ENCODE results near the gene SCG3.
"Not testable (repeated sequence)": the region's sequence is repeated elsewhere in the genome, so short reads cannot be mapped to it uniquely, and the experiment has no call there.

Gene SCG3

DNA sequence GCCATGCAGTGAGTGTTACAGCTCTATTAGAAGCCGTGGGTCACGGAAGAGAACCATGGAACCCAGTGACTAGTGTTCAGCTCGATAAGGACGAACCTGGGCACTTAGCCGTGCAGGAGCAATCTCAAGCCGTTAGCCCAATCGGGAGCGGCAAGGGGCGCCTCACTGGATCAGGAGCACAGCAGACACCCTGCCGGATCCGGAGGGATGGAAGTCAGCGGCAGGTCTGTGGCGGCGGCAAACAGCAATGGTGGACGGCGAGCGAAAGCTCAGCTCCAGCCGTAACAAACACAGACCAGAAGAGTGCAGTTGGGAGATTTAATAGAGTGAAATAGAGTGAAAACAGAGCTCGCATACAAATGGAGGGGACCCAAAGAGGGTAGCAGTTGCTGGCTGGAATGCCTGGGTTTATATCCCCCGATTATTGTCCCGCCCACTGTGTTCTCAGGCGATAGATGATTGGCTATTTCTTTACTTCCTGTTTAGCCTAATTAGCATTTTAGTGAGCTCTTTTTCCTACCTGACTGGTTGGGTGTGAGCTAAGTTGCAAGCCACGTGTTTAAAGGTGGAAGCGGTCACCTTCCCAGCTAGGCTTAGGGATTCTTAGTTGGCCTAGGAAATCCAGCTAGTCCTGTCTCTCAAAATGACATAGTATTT, 25.8 kb upstream of the SCG3 start:
- not testable (repeated sequence) for H3K9me3 ChIP-seq (ENCODE audit: control insufficient read depth in 5 of 5, low read length in 5 of 5); H3K27ac ChIP-seq (ENCODE audit: low read depth, low read length); H3K27me3 ChIP-seq (ENCODE audit: control insufficient read depth in 5 of 5, insufficient read depth in 4 of 5, low read length in 5 of 5); H3K4me3 ChIP-seq (ENCODE audit: low read depth in 1 of 5, low read length in 5 of 5); H3K4me1 ChIP-seq (ENCODE audit: control insufficient read depth in 5 of 5, insufficient read depth in 5 of 5, low read length in 5 of 5); H3K36me3 ChIP-seq (ENCODE audit: control insufficient read depth in 5 of 5, insufficient read depth in 5 of 5, low read length in 5 of 5); H3K9ac ChIP-seq (ENCODE audit: low read length in 5 of 5)

DNA sequence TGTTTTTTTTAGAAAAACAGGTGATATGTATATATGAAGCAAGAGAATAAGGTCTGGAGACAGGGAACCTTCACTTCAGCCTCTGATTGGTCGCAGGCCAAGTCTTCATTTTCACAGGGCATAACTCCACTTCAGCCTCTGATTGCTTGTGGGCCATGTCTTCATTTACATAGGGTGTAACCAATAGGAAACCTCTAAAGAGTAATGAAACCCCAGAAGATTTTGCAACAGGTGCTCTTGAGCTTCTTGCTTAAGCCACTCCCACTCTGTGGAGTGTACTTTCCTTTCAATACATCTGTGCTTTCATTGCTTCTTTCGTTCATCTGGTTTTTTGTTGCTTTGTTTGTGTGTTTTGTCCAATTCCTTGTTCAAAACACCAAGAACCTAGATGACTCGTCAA, 22.6 kb upstream of the SCG3 start:
- Histone ChIP-seq H3K9ac (ENCODE audit: low read length in 5 of 5) (no peak overlapping the region), H3K9me3 (ENCODE audit: control insufficient read depth in 5 of 5, low read length in 5 of 5) (no peaks in the 10 kb centered on the region), H3K27ac (ENCODE audit: low read depth, low read length) (no peak overlapping the region), H3K27me3 (ENCODE audit: control insufficient read depth in 5 of 5, insufficient read depth in 4 of 5, low read length in 5 of 5) (no peaks in the 10 kb centered on the region), H3K4me1 (ENCODE audit: control insufficient read depth in 5 of 5, insufficient read depth in 5 of 5, low read length in 5 of 5) (no peaks in the 10 kb centered on the region), H3K36me3 (ENCODE audit: control insufficient read depth in 5 of 5, insufficient read depth in 5 of 5, low read length in 5 of 5) (no peaks in the 10 kb centered on the region), H3K4me3 (ENCODE audit: low read depth in 1 of 5, low read length in 5 of 5) (no peak overlapping the region)

DNA sequence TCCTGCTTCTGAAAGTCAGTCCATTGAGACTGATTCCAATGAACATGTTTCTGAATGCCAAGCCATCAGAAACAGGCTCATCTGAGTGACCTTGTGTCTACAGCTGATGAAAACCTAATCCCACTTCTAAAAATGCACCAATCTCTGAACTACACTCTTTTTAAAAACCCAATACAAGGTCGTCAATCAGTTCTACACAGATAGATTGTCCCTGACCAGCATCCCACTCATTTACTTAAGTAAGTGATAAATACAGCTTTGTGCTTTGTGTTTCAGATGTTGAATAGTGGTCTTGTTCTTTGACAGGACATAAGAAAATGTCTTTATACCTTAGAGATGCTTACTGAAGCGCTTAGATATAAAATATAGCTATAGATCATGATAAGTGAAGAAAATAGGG, 20.2 kb upstream of the SCG3 start:
- no peaks in the 10 kb centered on the region for H3K4me1 ChIP-seq (ENCODE audit: control insufficient read depth in 5 of 5, insufficient read depth in 5 of 5, low read length in 5 of 5)
- H3K9ac ChIP-seq (ENCODE audit: low read length in 5 of 5) = no peak overlapping the region
- no peaks in the 10 kb centered on the region for H3K9me3 ChIP-seq (ENCODE audit: control insufficient read depth in 5 of 5, low read length in 5 of 5)
- H3K27me3 ChIP-seq (ENCODE audit: control insufficient read depth in 5 of 5, insufficient read depth in 4 of 5, low read length in 5 of 5) = no peaks in the 10 kb centered on the region
- H3K4me3 ChIP-seq (ENCODE audit: low read depth in 1 of 5, low read length in 5 of 5) = no peak overlapping the region
- H3K36me3 ChIP-seq (ENCODE audit: control insufficient read depth in 5 of 5, insufficient read depth in 5 of 5, low read length in 5 of 5) = no peaks in the 10 kb centered on the region
- no peak overlapping the region for H3K27ac ChIP-seq (ENCODE audit: low read depth, low read length)

DNA sequence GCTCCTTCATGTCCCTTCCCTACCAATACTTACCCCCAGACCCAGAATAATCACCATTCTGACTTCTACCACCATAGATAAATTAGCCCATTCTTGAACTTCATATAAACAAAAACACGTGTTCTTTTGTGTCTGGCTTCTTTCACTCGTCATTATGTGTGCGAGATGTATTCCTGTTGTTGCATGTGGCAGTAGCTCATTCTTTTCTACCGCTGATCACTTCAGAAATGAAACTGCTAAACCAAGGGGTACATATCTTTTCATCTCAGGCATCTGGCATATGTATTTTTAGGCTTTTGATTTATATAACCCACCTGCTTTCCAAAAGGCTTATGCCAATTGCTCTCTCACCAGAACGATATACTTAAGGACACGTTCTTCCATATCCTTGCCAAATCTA, 13.8 kb upstream of the SCG3 start:
- Histone ChIP-seq H3K27me3 (ENCODE audit: control insufficient read depth in 5 of 5, insufficient read depth in 4 of 5, low read length in 5 of 5) (peaks cover 0 to 2% (median 0%) of the 10 kb centered on the region in 5 donors), H3K9me3 (ENCODE audit: control insufficient read depth in 5 of 5, low read length in 5 of 5) (no peaks in the 10 kb centered on the region), H3K27ac (ENCODE audit: low read depth, low read length) (no peak overlapping the region), H3K4me3 (ENCODE audit: low read depth in 1 of 5, low read length in 5 of 5) (no peak overlapping the region), H3K36me3 (ENCODE audit: control insufficient read depth in 5 of 5, insufficient read depth in 5 of 5, low read length in 5 of 5) (no peaks in the 10 kb centered on the region), H3K9ac (ENCODE audit: low read length in 5 of 5) (no peak overlapping the region), H3K4me1 (ENCODE audit: control insufficient read depth in 5 of 5, insufficient read depth in 5 of 5, low read length in 5 of 5) (no peaks in the 10 kb centered on the region)

DNA sequence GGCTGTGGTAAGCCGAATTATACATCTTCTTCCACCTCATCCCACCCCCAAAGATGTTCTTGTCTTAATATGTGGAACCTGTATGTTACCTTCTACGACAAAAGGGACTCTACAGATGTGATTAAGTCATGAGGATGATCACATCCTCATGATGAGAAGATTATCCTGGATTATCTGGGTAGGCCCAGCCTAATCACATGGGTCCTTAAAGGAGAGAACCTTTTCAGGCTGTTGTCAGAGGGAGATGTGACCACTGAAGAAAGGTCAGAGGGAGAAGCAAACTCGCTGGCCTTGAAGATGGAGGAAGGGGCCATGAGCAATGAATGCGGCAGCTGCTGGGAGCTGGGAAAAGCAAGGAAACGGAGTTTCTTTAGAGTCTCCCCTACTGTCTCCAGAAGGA, 12.9 kb upstream of the SCG3 start:
- H3K27me3 ChIP-seq (ENCODE audit: control insufficient read depth in 5 of 5, insufficient read depth in 4 of 5, low read length in 5 of 5) = peaks cover 0 to 2% (median 0%) of the 10 kb centered on the region in 5 donors
- no peak overlapping the region for H3K27ac ChIP-seq (ENCODE audit: low read depth, low read length)
- no peaks in the 10 kb centered on the region for H3K36me3 ChIP-seq (ENCODE audit: control insufficient read depth in 5 of 5, insufficient read depth in 5 of 5, low read length in 5 of 5)
- no peak overlapping the region for H3K4me3 ChIP-seq (ENCODE audit: low read depth in 1 of 5, low read length in 5 of 5)
- H3K4me1 ChIP-seq (ENCODE audit: control insufficient read depth in 5 of 5, insufficient read depth in 5 of 5, low read length in 5 of 5) = no peaks in the 10 kb centered on the region
- no peak overlapping the region for H3K9ac ChIP-seq (ENCODE audit: low read length in 5 of 5)
- H3K9me3 ChIP-seq (ENCODE audit: control insufficient read depth in 5 of 5, low read length in 5 of 5) = no peaks in the 10 kb centered on the region

DNA sequence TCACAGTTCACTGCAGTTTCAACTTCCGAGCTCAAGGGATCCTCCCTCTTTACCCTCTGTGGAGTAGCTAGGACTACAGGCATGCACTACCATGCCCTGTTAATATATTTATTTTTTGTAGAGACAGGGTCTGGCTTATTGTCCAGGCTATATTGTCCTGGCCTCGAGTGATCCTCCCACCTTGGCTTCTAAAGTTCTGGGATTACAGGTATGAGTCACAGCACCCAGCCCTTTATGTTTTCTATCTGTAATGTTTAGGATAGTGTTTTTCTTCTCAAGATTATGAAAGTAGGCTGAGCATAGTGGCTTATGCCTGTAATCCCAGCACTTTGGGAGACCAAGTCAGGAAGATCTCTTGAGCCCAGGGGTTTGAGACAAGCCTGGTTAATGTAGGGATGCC, 11.9 kb upstream of the SCG3 start:
- Histone ChIP-seq H3K27ac (ENCODE audit: low read depth, low read length) (no peak overlapping the region), H3K4me1 (ENCODE audit: control insufficient read depth in 5 of 5, insufficient read depth in 5 of 5, low read length in 5 of 5) (no peaks in the 10 kb centered on the region), H3K27me3 (ENCODE audit: control insufficient read depth in 5 of 5, insufficient read depth in 4 of 5, low read length in 5 of 5) (peaks cover 0 to 2% (median 0%) of the 10 kb centered on the region in 5 donors), H3K9ac (ENCODE audit: low read length in 5 of 5) (no peak overlapping the region), H3K36me3 (ENCODE audit: control insufficient read depth in 5 of 5, insufficient read depth in 5 of 5, low read length in 5 of 5) (no peaks in the 10 kb centered on the region), H3K4me3 (ENCODE audit: low read depth in 1 of 5, low read length in 5 of 5) (no peak overlapping the region), H3K9me3 (ENCODE audit: control insufficient read depth in 5 of 5, low read length in 5 of 5) (no peaks in the 10 kb centered on the region)

DNA sequence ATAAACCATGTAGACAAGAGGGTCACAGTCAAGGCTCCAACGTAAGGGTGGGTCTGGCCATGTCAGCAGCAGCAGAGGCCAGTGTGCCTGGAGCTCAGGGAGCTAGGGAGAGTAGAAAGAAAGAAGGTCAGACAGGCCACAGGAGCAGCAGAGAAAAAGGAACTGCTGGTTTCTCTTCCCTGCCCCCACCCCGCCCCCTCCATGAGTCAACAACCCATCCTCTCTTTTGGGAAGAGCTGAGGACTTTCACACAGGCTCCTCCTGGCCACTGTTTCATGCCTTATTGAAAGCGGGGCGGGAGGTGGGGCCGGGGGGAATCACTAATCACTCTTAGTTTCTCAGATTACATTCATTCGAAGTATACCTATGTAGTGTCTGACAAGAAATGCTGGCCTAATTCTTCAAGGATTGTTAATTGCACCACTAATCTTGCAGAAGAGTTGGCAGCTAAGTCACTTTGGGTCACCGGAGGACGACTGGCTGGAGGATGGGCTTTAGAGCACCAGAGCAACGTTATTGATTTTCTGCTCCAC, 9.1 kb upstream of the SCG3 start:
- Histone ChIP-seq H3K9me3 (ENCODE audit: control insufficient read depth in 5 of 5, low read length in 5 of 5) (no peaks in the 10 kb centered on the region), H3K27ac (ENCODE audit: low read depth, low read length) (no peak overlapping the region), H3K9ac (ENCODE audit: low read length in 5 of 5) (no peak overlapping the region)

DNA sequence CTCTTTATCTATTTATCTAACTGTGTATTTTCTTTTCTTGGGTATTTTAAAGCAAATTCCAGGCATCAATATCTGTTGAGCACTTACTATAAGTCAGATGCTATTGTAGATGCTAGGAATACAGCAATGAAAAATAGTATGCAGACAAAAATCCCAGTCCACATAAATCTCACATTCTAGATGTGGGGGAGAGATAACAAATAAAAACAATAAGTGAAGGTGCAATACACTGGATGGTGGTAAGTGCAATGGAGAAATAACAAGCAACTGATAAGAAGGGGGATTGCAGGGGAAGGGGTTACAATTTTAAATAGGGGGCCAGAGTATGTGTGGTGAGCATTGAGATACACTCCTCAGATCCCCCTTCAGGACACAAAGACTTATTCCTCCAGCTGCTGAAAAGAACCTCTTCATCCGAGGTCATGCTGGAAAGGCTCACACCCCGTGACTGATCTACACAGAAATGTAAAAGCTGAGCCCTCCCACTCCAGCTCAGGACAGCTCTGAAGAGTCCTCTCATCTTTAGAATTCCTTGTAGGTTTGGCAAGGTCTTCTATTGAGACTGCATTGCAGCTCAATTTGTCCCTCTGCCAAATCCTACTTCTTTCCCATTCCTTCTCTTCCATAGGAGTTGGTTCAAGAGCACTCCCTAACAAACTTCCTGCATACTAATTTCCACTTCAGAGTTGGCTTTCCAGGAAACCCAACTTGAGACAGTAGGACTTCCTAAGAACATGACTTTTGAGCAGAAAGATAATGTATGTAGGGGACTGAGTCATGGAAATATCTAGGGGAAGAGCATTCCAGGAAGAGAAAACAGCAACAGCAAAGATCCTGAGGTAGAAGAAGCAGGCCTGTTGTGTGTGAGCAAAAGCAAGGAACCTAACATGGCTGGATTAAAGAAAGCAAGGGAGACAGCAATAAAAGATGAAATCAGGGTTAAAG, 8.1 kb upstream of the SCG3 start:
- H3K36me3 ChIP-seq (ENCODE audit: control insufficient read depth in 5 of 5, insufficient read depth in 5 of 5, low read length in 5 of 5) = no peaks in the 10 kb centered on the region
- H3K27ac ChIP-seq (ENCODE audit: low read depth, low read length) = no peak overlapping the region
- H3K9me3 ChIP-seq (ENCODE audit: control insufficient read depth in 5 of 5, low read length in 5 of 5) = no peaks in the 10 kb centered on the region
- no peak overlapping the region for H3K4me3 ChIP-seq (ENCODE audit: low read depth in 1 of 5, low read length in 5 of 5)
- no peaks in the 10 kb centered on the region for H3K4me1 ChIP-seq (ENCODE audit: control insufficient read depth in 5 of 5, insufficient read depth in 5 of 5, low read length in 5 of 5)
- peaks cover 0 to 2% (median 0%) of the 10 kb centered on the region in 5 donors for H3K27me3 ChIP-seq (ENCODE audit: control insufficient read depth in 5 of 5, insufficient read depth in 4 of 5, low read length in 5 of 5)
- H3K9ac ChIP-seq (ENCODE audit: low read length in 5 of 5) = no peak overlapping the region

More for the DNA sequence above, 9.1 kb upstream of the SCG3 start:
- H3K4me1 ChIP-seq (ENCODE audit: control insufficient read depth in 5 of 5, insufficient read depth in 5 of 5, low read length in 5 of 5) = no peaks in the 10 kb centered on the region
- peaks cover 0 to 2% (median 0%) of the 10 kb centered on the region in 5 donors for H3K27me3 ChIP-seq (ENCODE audit: control insufficient read depth in 5 of 5, insufficient read depth in 4 of 5, low read length in 5 of 5)
- H3K36me3 ChIP-seq (ENCODE audit: control insufficient read depth in 5 of 5, insufficient read depth in 5 of 5, low read length in 5 of 5) = no peaks in the 10 kb centered on the region
- H3K4me3 ChIP-seq (ENCODE audit: low read depth in 1 of 5, low read length in 5 of 5) = no peak overlapping the region

DNA sequence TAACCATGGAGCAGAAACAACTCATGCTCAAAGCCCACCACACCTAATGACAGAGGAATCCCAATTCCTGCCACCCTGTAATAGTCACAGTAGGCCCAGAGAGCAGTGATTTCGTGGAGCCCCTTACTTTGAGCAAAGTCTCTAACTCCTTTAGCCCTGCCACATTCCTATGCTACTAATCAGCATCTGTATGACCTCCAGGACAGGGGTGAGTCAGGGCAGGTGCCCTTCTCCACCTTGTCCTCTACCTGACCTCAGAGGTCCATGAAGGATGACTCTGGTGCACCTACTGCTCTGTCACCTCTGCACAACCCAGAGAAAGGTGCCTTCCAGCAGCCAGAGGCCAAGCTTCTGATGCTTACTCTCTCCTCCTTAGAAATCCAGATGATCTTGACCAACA, 6.1 kb upstream of the SCG3 start:
- no peak overlapping the region for H3K9ac ChIP-seq (ENCODE audit: low read length in 5 of 5)
- H3K27me3 ChIP-seq (ENCODE audit: control insufficient read depth in 5 of 5, insufficient read depth in 4 of 5, low read length in 5 of 5) = no peaks in the 10 kb centered on the region
- no peaks in the 10 kb centered on the region for H3K9me3 ChIP-seq (ENCODE audit: control insufficient read depth in 5 of 5, low read length in 5 of 5)
- H3K4me3 ChIP-seq (ENCODE audit: low read depth in 1 of 5, low read length in 5 of 5) = no peak overlapping the region
- H3K36me3 ChIP-seq (ENCODE audit: control insufficient read depth in 5 of 5, insufficient read depth in 5 of 5, low read length in 5 of 5) = no peaks in the 10 kb centered on the region
- H3K27ac ChIP-seq (ENCODE audit: low read depth, low read length) = no peak overlapping the region
- H3K4me1 ChIP-seq (ENCODE audit: control insufficient read depth in 5 of 5, insufficient read depth in 5 of 5, low read length in 5 of 5) = no peaks in the 10 kb centered on the region

DNA sequence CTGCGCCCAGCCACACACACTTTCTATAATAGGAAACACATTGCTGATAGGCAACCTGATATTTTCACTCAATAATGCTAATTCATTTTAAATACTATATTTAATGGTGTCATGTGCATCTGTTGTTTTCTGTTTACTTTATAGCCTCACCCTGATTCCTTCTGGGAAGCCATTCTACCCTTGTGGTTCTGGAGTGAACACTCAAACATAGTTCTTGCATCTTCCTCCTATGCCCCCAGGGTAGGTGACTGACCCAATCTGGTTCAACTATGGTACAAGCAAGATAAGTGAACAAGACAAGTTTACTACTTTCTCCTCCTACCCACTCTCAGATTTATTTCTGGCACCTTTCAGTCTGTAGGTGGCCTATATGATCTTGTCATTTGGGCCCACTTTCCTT, 4.3 kb upstream of the SCG3 start:
- H3K9ac ChIP-seq (ENCODE audit: low read length in 5 of 5) = no peak overlapping the region
- H3K27ac ChIP-seq (ENCODE audit: low read depth, low read length) = no peak overlapping the region
- no peaks in the 10 kb centered on the region for H3K27me3 ChIP-seq (ENCODE audit: control insufficient read depth in 5 of 5, insufficient read depth in 4 of 5, low read length in 5 of 5)
- H3K9me3 ChIP-seq (ENCODE audit: control insufficient read depth in 5 of 5, low read length in 5 of 5) = no peaks in the 10 kb centered on the region
- H3K4me1 ChIP-seq (ENCODE audit: control insufficient read depth in 5 of 5, insufficient read depth in 5 of 5, low read length in 5 of 5) = peaks cover 0 to 9% (median 7%) of the 10 kb centered on the region in 5 donors
- no peak overlapping the region for H3K4me3 ChIP-seq (ENCODE audit: low read depth in 1 of 5, low read length in 5 of 5)
- no peaks in the 10 kb centered on the region for H3K36me3 ChIP-seq (ENCODE audit: control insufficient read depth in 5 of 5, insufficient read depth in 5 of 5, low read length in 5 of 5)

All from subcutaneous abdominal adipose tissue (tissue), 5 donors.